Muscle layer of colon (tissue), 2 donors: ENCODE results near the gene BLOC1S1.

ENCODE experiments used
- H3K27ac ChIP-seq: one replicate; pipeline ENCODE4 v1.7.0; 2013; ENCODE audit warnings: low read depth, mild to moderate bottlenecking, low read length, moderate library complexity
- H3K27me3 ChIP-seq, 2 donors: one replicate each; pipeline ENCODE4 v1.7.0; 2013; ENCODE audit warnings: low read length in 2 of 2, mild to moderate bottlenecking in 2 of 2; ENCODE audit not compliant: insufficient read depth in 2 of 2, control insufficient read depth in 1 of 2
- H3K36me3 ChIP-seq: one replicate; pipeline ENCODE4 v1.7.0; 2013; ENCODE audit warnings: mild to moderate bottlenecking, low read length; ENCODE audit not compliant: insufficient read depth
- H3K4me1 ChIP-seq: one replicate; pipeline ENCODE4 v1.7.0; 2013; ENCODE audit warnings: mild to moderate bottlenecking, low read length; ENCODE audit not compliant: insufficient read depth
- H3K4me3 ChIP-seq, 2 donors: one replicate each; pipeline ENCODE4 v1.7.0; 2013; ENCODE audit warnings: low read length in 2 of 2, low read depth in 1 of 2, mild to moderate bottlenecking in 1 of 2, moderate library complexity in 1 of 2
- H3K9ac ChIP-seq: one replicate; pipeline ENCODE4 v1.7.0; 2013; ENCODE audit warnings: low read length
- H3K9me3 ChIP-seq: one replicate; pipeline ENCODE4 v1.7.0; 2013; ENCODE audit warnings: mild to moderate bottlenecking, low read length
- donor health status: abdominal sarcoma.
- donor health status: Adenocarcinoma of cecum.

The BLOC1S1 gene

GRCh38 chr12:55723516-55724225, 7.8 kb downstream of the BLOC1S1 start:
- peak overlapping the region; percentile 52 for H3K27ac ChIP-seq
- peak overlapping the region; percentile 8 for H3K9ac ChIP-seq
- peaks cover 76% of the 10 kb centered on the region for H3K4me1 ChIP-seq
- H3K36me3 ChIP-seq: peaks cover 36% of the 10 kb centered on the region
- no peaks in the 10 kb centered on the region for H3K27me3 ChIP-seq
- H3K4me3 ChIP-seq: peak overlapping the region in 1 of 2 donors; percentile 11
- no peaks in the 10 kb centered on the region for H3K9me3 ChIP-seq

DNA sequence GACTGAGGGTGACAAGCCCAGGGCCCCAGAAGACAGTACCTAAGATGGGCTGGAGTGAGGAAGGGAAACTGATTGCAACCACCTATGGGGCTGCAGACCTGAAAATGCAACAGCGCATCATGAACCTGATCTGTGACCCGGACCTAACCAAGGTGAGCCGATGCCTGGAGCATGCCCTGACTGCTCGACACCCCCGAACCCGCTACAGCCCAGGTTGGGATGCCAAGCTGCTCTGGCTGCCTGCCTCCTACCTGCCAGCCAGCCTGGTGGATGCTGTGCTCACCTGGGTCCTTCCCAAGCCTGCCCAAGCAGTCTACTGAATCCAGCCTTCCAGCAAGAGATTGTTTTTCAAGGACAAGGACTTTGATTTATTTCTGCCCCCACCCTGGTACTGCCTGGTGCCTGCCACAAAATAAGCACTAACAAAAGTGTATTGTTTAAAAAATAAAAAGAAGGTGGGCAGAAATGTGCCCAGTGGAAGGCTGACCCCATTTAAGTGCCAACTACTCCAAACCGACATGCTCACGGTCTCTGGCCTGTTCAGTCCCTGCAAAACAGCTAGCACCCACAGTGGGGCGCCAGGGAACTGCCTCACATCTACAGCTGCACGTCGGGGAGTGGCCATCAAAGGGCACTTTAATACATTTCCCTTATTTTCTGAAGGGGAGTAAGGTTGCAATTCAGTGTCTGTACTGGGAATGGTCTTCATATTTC, 8.5 kb downstream of the BLOC1S1 start:
- peak overlapping the region; percentile 52 for H3K27ac ChIP-seq
- peak overlapping the region; percentile 8 for H3K9ac ChIP-seq
- peaks cover 36% of the 10 kb centered on the region for H3K36me3 ChIP-seq
- no peaks in the 10 kb centered on the region for H3K27me3 ChIP-seq
- H3K4me1 ChIP-seq: peaks cover 69% of the 10 kb centered on the region
- no peaks in the 10 kb centered on the region for H3K9me3 ChIP-seq
- peak overlapping the region in 1 of 2 donors; percentile 11 for H3K4me3 ChIP-seq

DNA sequence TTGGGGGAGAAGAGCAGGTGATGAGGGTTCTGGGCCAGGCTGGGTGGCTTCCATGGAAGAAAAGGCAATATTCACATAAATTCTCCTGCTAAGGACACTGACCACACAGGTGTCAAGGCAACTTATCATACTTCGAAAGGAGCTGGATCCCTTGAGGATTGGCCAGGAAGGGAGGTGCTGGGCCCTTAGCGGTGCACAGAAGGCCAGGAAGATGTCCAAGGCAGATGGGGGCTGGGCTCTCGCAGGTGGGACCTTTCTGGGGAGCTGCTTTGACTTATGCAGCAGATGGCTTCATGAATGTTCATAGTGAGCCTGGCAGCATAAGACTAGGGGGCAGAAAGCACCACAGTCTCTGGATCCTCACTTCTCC, 9.1 kb downstream of the BLOC1S1 start:
- Histone ChIP-seq H3K9ac (no peak overlapping the region), H3K9me3 (no peaks in the 10 kb centered on the region), H3K4me3 (no peak overlapping the region), H3K4me1 (peaks cover 63% of the 10 kb centered on the region), H3K27ac (peak overlapping the region; percentile 52), H3K36me3 (peaks cover 36% of the 10 kb centered on the region), H3K27me3 (no peaks in the 10 kb centered on the region)

- H3K4me3 ChIP-seq: no peak overlapping the region
- H3K27ac ChIP-seq: peak overlapping the region; percentile 52
- peaks cover 62% of the 10 kb centered on the region for H3K4me1 ChIP-seq
- H3K9me3 ChIP-seq: no peaks in the 10 kb centered on the region
- H3K27me3 ChIP-seq: no peaks in the 10 kb centered on the region
- no peak overlapping the region for H3K9ac ChIP-seq
- H3K36me3 ChIP-seq: peaks cover 36% of the 10 kb centered on the region
Measured at GRCh38 chr12:55725556-55725955, 9.7 kb downstream of the BLOC1S1 start.

DNA sequence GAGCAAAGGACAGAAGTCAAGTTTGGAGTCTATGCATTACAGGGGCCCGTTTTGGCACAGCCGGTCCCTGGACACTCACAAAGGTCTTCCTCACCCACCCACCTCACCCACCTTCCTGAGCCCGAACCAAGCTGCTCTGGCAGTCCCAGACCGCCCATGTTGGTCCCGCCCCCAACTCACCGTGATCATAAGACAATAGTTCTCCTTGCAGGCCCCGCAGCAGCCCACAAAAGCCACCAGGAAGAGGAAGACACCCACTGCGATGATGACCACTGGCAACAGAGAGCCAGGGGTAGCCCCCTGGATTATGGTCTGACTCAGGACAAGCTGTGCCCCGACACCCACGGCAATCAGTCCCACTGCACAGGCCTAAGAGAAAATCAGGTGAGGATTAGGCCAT, 11.1 kb downstream of the BLOC1S1 start:
- H3K27me3 ChIP-seq: no peaks in the 10 kb centered on the region
- H3K4me3 ChIP-seq: peak overlapping the region; percentile 83 to 97
- peak overlapping the region; percentile 98 for H3K27ac ChIP-seq
- peaks cover 36% of the 10 kb centered on the region for H3K36me3 ChIP-seq
- H3K9me3 ChIP-seq: no peaks in the 10 kb centered on the region
- H3K4me1 ChIP-seq: peaks cover 55% of the 10 kb centered on the region
- peak overlapping the region; percentile 91 for H3K9ac ChIP-seq

DNA sequence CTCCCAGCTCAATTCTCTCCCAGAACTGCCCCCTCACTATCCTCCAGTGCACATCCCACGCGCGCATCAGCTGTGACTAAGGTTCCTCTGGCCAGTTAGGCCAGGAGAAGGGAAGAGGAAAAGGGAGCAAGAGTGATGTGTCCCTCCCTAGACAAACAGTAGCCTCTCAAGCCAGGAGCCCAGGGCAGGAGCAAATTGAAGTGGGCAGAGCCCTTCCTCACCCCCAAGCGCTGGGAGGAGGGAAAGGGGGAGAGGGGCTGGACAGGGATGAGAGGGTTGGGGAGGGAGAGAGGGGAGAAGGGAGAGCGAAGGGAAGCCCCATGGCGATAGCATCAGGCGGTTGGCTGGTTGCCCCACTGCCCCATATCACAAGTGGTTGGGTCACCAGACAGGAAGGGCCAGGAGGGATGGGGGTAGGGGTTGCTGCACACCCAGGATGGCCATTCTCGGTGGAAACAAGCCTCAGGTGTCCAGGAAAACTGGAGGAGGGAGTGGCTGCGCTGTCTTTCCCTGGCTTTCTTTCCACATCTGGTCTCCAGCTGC, 11.9 kb downstream of the BLOC1S1 start:
- Histone ChIP-seq H3K4me3 (peak overlapping the region; percentile 83 to 97), H3K27ac (peak overlapping the region; percentile 98), H3K9me3 (no peaks in the 10 kb centered on the region), H3K4me1 (peaks cover 55% of the 10 kb centered on the region), H3K27me3 (no peaks in the 10 kb centered on the region), H3K9ac (peak overlapping the region; percentile 91), H3K36me3 (peaks cover 36% of the 10 kb centered on the region)

DNA sequence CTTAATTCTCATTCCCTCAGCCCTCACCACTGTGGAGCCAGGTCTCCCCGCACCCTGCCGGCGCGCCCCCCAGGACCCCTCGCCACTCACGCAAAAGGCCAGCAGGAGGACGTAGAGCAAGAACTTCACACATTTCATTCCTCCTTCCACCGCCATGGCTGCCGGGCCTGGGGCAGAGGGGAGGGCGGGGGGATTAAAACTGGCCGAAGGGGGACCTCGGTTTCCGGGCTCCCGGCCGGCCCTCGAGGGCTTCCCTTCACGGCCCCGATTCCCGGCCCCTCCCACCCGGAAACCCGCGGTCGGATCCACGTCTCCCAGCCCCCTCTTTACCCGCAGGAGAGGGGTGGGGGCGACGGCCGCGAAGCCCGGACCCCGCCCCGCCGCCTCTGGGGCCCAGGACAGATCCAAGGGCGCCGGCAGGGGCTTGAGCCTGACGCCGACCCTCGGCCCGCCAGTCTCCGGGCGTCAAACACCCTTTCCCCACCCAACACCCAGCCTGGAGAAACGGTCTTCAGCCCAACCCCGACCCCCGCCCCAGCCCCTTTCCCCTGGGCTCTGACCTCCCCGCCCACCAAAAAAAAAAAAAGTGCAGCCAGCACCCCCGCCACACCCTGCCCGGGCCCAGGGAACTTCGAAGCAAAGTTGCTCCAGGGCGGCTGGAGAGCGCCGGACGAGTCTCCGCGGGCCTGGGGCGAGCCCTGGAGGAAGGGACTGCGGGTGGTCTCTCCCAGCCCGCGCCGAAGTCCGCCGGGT, 12.5 kb downstream of the BLOC1S1 start:
- Histone ChIP-seq H3K27ac (peak overlapping the region; percentile 98), H3K4me3 (peak overlapping the region; percentile 83 to 97), H3K4me1 (peaks cover 55% of the 10 kb centered on the region), H3K9ac (peak overlapping the region; percentile 91), H3K27me3 (no peaks in the 10 kb centered on the region), H3K36me3 (peaks cover 36% of the 10 kb centered on the region), H3K9me3 (no peaks in the 10 kb centered on the region)

DNA sequence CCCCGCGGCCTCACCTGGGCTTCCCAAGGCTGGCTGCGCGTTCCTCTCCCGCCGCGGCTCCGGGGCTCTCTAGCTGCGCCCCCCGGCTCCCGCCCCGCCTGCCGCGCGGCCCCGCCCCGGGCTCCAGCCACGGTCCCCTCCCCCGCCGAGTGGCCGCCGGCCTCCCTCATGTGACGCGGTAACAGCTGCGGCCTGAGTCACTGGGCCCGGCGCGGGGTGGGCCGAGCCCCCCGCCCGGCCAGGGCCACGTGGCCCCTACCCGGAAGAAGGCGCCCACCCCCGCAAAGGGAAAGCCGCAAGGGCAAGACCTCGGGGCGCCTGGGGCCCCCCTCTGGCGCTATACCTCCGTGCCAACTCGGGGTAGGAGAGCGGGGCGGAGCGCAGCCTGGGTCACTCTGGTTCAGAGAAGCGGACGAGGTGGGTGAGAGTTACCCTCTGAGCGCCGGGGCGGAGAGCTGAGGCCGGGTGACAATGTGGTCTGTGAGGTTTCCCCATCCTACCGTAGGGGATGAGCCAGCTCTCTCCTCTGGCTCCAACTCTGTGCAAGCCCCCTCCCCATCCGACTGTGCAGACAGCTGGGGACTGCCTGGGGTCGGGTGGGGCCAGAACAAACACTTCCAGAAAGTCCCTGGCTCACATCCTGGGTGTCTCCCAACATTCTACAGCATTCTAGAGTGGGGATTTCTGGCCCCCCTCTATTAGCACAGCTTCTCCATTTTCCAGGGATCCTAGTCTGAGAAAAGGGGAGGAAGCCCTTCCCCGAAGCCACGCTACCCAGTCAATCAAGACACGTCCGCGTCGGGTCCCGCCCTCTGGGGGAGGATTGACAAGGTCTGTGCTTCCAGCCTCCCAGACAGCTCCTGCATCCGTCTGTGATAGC, 13.3 kb downstream of the BLOC1S1 start, which contains the start of gene CD63:
TSS of gene CD63 (minus strand) at position 71 of the 880 bp plus-strand sequence. CDS start 668 bp downstream, outside the sequence.
- peaks cover 47% of the 10 kb centered on the region for H3K4me1 ChIP-seq
- peaks cover 32% of the 10 kb centered on the region for H3K36me3 ChIP-seq
- H3K27ac ChIP-seq: peak within 1 kb of the TSS; percentile 98
- H3K27me3 ChIP-seq: no peaks in the 10 kb centered on the region
- peak within 1 kb of the TSS; percentile 83 to 97 for H3K4me3 ChIP-seq
- peak within 1 kb of the TSS; percentile 91 for H3K9ac ChIP-seq
- no peaks in the 10 kb centered on the region for H3K9me3 ChIP-seq

DNA sequence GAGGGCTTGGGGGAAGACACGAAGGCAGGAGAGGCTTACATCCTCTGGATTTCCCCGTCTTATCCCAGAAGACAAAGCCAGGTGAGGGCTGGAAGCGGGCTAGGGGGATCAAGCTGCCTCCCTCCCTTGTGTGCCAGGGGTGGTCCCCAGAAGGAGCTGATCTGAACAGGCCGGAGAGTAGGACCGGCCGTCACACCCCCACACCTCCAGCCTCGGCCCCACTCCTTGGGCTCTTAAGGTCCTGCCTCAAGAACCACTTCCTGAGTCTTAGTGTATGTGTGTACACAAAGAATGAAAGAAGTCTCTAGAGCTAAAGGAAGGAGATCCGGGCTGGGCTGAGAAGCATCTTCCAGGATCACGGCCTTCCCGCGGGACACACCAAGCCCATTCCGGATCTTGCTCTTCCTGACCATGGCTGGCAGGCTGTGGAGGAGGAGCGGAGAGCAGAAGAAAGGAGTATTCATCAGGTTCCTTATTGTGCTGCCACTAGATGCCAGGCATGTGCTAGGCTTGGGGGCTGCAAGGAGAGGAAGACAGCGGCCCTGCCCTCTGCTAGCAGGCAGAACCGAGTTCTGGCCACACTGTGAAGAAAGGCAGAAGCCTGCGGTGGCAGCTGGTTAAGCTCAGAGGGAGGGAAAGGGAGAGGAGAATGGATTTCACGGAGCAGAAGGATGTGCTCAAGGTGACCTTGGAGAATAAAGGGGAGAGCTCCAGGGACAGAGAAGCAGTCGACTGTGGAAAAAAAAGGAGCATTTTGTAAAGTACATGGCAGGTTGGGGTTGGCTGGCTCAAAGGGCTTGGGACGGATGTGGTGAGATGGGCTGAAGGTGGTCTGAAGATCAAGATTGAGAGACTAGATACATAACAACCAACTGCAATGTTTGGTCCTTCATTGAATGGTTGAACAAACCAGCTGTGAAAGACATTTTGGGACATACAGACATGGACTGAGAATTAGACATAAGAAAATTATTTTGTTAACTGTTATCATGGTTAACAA, 14.3 kb downstream of the BLOC1S1 start:
- H3K9me3 ChIP-seq: no peaks in the 10 kb centered on the region
- peak overlapping the region; percentile 98 for H3K27ac ChIP-seq
- H3K4me3 ChIP-seq: peak overlapping the region; percentile 56 to 97
- H3K27me3 ChIP-seq: no peaks in the 10 kb centered on the region
- peaks cover 38% of the 10 kb centered on the region for H3K4me1 ChIP-seq
- H3K36me3 ChIP-seq: peaks cover 22% of the 10 kb centered on the region
- H3K9ac ChIP-seq: peak overlapping the region; percentile 72

DNA sequence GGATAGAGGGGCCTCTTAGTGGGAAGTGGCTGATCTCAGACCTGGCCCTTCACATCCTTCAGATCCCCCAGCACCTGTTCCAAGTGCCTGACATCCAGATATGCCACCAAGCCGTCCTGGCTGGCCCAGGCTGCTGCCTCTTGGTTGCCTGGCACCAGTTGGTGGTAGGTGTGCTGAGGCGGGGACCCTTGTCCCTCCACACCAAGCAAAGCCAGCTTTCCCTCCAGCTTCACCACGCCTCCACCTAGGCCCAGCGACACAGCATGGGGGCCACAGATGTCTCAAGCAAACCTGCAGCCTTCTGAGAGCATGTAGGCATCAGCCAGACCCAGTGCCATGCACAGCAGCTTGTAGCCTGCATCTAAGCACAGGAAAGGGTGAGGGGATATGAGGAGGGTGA, 16.4 kb downstream of the BLOC1S1 start:
- Histone ChIP-seq H3K27me3 (no peaks in the 10 kb centered on the region), H3K9ac (no peak overlapping the region), H3K27ac (peak overlapping the region; percentile 39), H3K4me1 (peaks cover 20% of the 10 kb centered on the region), H3K9me3 (no peaks in the 10 kb centered on the region), H3K36me3 (peaks cover under 1% of the 10 kb centered on the region), H3K4me3 (no peak overlapping the region)
